SK-N-SH (cell line): ENCODE measurements around the gene SH3PXD2B. TPM values are rescaled to one million over a fixed set of nuclear protein-coding genes. Genes with fewer than 3 reads are reported as not detected.

ENCODE experiments used
- CTCF ChIA-PET: fragments of 300-600, 350-600 bp; formaldehyde crosslinking; extraction: SDS; loops from one replicate; lab custom pipeline; 2021; lab: Yijun Ruan, JAX
- POLR2A ChIA-PET: fragments of 350-600 bp; sonication (Branson Sonifier 250); formaldehyde crosslinking; extraction: SDS; loops from one replicate; lab custom pipeline; 2020; ENCODE audit warnings: antibody characterized with exemption, inconsistent platforms; lab: Yijun Ruan, JAX
- DNase-seq: peaks from one replicate; pipeline ENCODE4 v3.0.0; 2012
- H2AFZ ChIP-seq: fragments of 200-600 bp; sonication (generic); 2 replicates; pipeline ENCODE4 v1.8.1; 2016; ENCODE audit warnings: antibody characterized with exemption, mild to moderate bottlenecking, low read depth
- H3F3A ChIP-seq: fragments of 200-600 bp; sonication (generic); replicated peaks from 2 replicates; pipeline ENCODE3; 2016; ENCODE audit warnings: antibody characterized with exemption, mild to moderate bottlenecking; ENCODE audit not compliant: insufficient read depth
- H3K27ac ChIP-seq, 2 experiments: fragments of 200-500 bp in 1 of 2; fragments of 200-600 bp in 1 of 2; sonication (Bioruptor generic) in 1 of 2; sonication (generic), shearing (Covaris generic) in 1 of 2; 2 replicates each; pipeline versions ENCODE4 v1.5.1 to v1.6.1; 2014 to 2016; ENCODE audit warnings: low read depth in 2 of 2, inconsistent platforms in 1 of 2, low read length in 1 of 2, mild to moderate bottlenecking in 1 of 2, mixed read lengths in 1 of 2
- H3K27me3 ChIP-seq: fragments of 200-600 bp; sonication (generic), shearing (Covaris generic); 2 replicates; pipeline ENCODE4 v1.6.1; 2016; ENCODE audit warnings: mixed run types; ENCODE audit not compliant: insufficient read depth
- H3K36me3 ChIP-seq, 2 experiments: fragments of 200-500 bp in 1 of 2; fragments of 200-600 bp in 1 of 2; sonication (Bioruptor generic) in 1 of 2; sonication (generic) in 1 of 2; replicated peaks in 1 of 2; 2 replicates each; pipeline versions ENCODE3 to v1.5.1; 2014 to 2016; ENCODE audit warnings: low read length in 1 of 2, mild to moderate bottlenecking in 1 of 2; ENCODE audit not compliant: insufficient read depth in 2 of 2, control insufficient read depth in 1 of 2
- H3K4me1 ChIP-seq, 2 experiments: fragments of 200-500 bp in 1 of 2; fragments of 200-600 bp in 1 of 2; sonication (Bioruptor generic) in 1 of 2; sonication (generic), shearing (Covaris generic) in 1 of 2; 2 replicates each; pipeline versions ENCODE4 v1.5.1 to v1.6.1; 2014 to 2016; ENCODE audit warnings: low read depth in 1 of 2, low read length in 1 of 2, mixed run types in 1 of 2; ENCODE audit not compliant: insufficient read depth in 2 of 2, control insufficient read depth in 1 of 2
- H3K4me2 ChIP-seq: fragments of 200-600 bp; sonication (generic), shearing (Covaris generic); 2 replicates; pipeline ENCODE4 v1.6.1; 2017; ENCODE audit warnings: mixed run types
- H3K4me3 ChIP-seq, 2 experiments: fragments of 200-500 bp in 1 of 2; fragments of 200-600 bp in 1 of 2; sonication (Bioruptor generic) in 1 of 2; sonication (generic), shearing (Covaris generic) in 1 of 2; 2 replicates each; pipeline versions ENCODE4 v1.5.1 to v1.8.1; 2014 to 2016; ENCODE audit warnings: low read depth in 2 of 2, inconsistent platforms in 1 of 2, low read length in 1 of 2, mild to moderate bottlenecking in 1 of 2, mixed read lengths in 1 of 2, moderate library complexity in 1 of 2
- H3K79me2 ChIP-seq: fragments of 200-600 bp; sonication (generic); 2 replicates; pipeline ENCODE4 v1.8.1; 2017; ENCODE audit warnings: mild to moderate bottlenecking; ENCODE audit not compliant: insufficient read depth
- H3K9ac ChIP-seq: fragments of 200-600 bp; sonication (generic); 2 replicates; pipeline ENCODE4 v1.6.1; 2017; ENCODE audit warnings: mixed run types
- H3K9me2 ChIP-seq: fragments of 200-600 bp; sonication (generic); 2 replicates; pipeline ENCODE4 v1.6.1; 2017; ENCODE audit warnings: mixed run types
- H3K9me3 ChIP-seq: fragments of 200-600 bp; sonication (generic); 2 replicates; pipeline ENCODE4 v1.6.1; 2017; ENCODE audit warnings: mixed run types, mild to moderate bottlenecking, moderate library complexity
- H4K20me1 ChIP-seq: fragments of 200-600 bp; sonication (generic); 2 replicates; pipeline ENCODE4 v1.6.1; 2017; ENCODE audit warnings: mild to moderate bottlenecking, mixed run types; ENCODE audit not compliant: insufficient read depth
- CHD2 ChIP-seq: fragments of 150-350 bp; IDR thresholded peaks from 2 replicates; pipeline ENCODE4 v1.6.1; 2018; ENCODE audit warnings: low read length; ENCODE audit not compliant: partially characterized antibody
- ELF1 ChIP-seq: IDR thresholded peaks from 2 replicates; pipeline ENCODE4 v1.4.0; 2012
- EP300 ChIP-seq, 2 experiments: IDR thresholded peaks; 2 replicates each; pipeline versions ENCODE4 v1.4.0 to v1.6.1; 2012; ENCODE audit warnings: borderline replicate concordance in 1 of 2, low read depth in 1 of 2, low read length in 1 of 2
- EZH2phosphoT487 ChIP-seq: fragments of 200-600 bp; sonication (generic); IDR thresholded peaks from 2 replicates; pipeline ENCODE4 v1.6.1; 2017; ENCODE audit warnings: low read depth, mixed run types, mild to moderate bottlenecking, antibody characterized with exemption, moderate library complexity, borderline replicate concordance
- FOXJ3 ChIP-seq: sonication (generic); formaldehyde crosslinking; IDR thresholded peaks from 2 replicates; pipeline ENCODE4 v1.5.1; 2020; ENCODE audit warnings: mild to moderate bottlenecking, missing genetic modification reagents
- FOXM1 ChIP-seq: IDR thresholded peaks from 2 replicates; pipeline ENCODE4 v1.4.0; 2012; ENCODE audit warnings: low read depth, mild to moderate bottlenecking
- GABPA ChIP-seq: IDR thresholded peaks from 2 replicates; pipeline ENCODE4 v1.4.0; 2012; ENCODE audit warnings: low read depth, mild to moderate bottlenecking
- GATA2 ChIP-seq: sonication (generic); formaldehyde crosslinking; IDR thresholded peaks from 2 replicates; pipeline ENCODE4 v1.5.0; 2020; ENCODE audit warnings: mild to moderate bottlenecking, missing genetic modification reagents
- JUND ChIP-seq: IDR thresholded peaks from 2 replicates; pipeline ENCODE4 v1.4.0; 2012
- MAX ChIP-seq: IDR thresholded peaks from 2 replicates; pipeline ENCODE4 v1.4.0; 2012; ENCODE audit warnings: low read depth
- MXI1 ChIP-seq: IDR thresholded peaks from 2 replicates; pipeline ENCODE4 v1.6.1; 2012; ENCODE audit warnings: mild to moderate bottlenecking, low read depth, low read length, improper control_type of control experiment
- NFIC ChIP-seq: IDR thresholded peaks from 2 replicates; pipeline ENCODE4 v1.4.0; 2012; ENCODE audit warnings: borderline replicate concordance
- RAD21 ChIP-seq: IDR thresholded peaks from 2 replicates; pipeline ENCODE4 v1.6.1; 2012; ENCODE audit warnings: mild to moderate bottlenecking, low read length
- RCOR1 ChIP-seq: fragments of 150-350 bp; IDR thresholded peaks from 2 replicates; pipeline ENCODE4 v1.6.1; 2017; ENCODE audit warnings: antibody characterized with exemption, low read length
- REST ChIP-seq: IDR thresholded peaks from 2 replicates; pipeline ENCODE4 v1.6.1; 2012; ENCODE audit warnings: mild to moderate bottlenecking, low read depth, low read length, moderate library complexity
- SMC3 ChIP-seq: IDR thresholded peaks from 2 replicates; pipeline ENCODE4 v1.6.1; 2012; ENCODE audit warnings: low read depth, low read length, improper control_type of control experiment
- TEAD4 ChIP-seq: IDR thresholded peaks from 2 replicates; pipeline ENCODE4 v1.4.0; 2012; ENCODE audit warnings: mild to moderate bottlenecking, borderline replicate concordance; ENCODE audit not compliant: insufficient read depth
- USF2 ChIP-seq: fragments of 150-350 bp; IDR thresholded peaks from 2 replicates; pipeline ENCODE4 v1.6.1; 2017; ENCODE audit warnings: antibody characterized with exemption, low read length, low read depth, borderline replicate concordance
- YY1 ChIP-seq: IDR thresholded peaks from 2 replicates; pipeline ENCODE4 v1.4.0; 2012; ENCODE audit warnings: low read depth, mild to moderate bottlenecking
- WGBS: methylation state at CpG from one replicate; pipeline ENCODE4 v1.1.6; 2017; ENCODE audit warnings: low lambda C conversion rate; 5-methylcytosine and 5-hydroxymethylcytosine counted together
- polyA plus RNA-seq, 3 experiments: library from polyadenylated mRNA; depleted of rRNA; stranded (reverse); fragments of >200 nt; gene quantifications; 2 replicates each; pipeline ENCODE4 v1.2.3, GENCODE V29; 2012
- TF ChIP-seq, protein P1 (sequence below): IDR thresholded peaks from 2 replicates; pipeline ENCODE4; 2012
- TF ChIP-seq, protein P2 (sequence below): IDR thresholded peaks from 2 replicates; pipeline ENCODE4 v1.4.0; 2012; ENCODE audit warnings: low read depth, borderline replicate concordance

The SH3PXD2B gene
- polyA plus RNA-seq, 1 of the 3 experiments (the other 2 are of a cell fraction) = 15.0 TPM

- peaks cover 24% of the 10 kb centered on the region for H4K20me1 ChIP-seq
Observed at GRCh38 chr5:172404746-172405145, 49.6 kb downstream of the SH3PXD2B start.

GRCh38 chr5:172403817-172404216, 50.5 kb downstream of the SH3PXD2B start:
- H2AFZ ChIP-seq = no peak overlapping the region
- H4K20me1 ChIP-seq = peaks cover 24% of the 10 kb centered on the region
- peaks cover 8% of the 10 kb centered on the region for H3K79me2 ChIP-seq
- H3K9ac ChIP-seq = no peak overlapping the region
- POLR2A ChIA-PET = no interaction called here
- H3K36me3 ChIP-seq = peaks cover 32% of the 10 kb centered on the region in 2 experiments
- TF ChIP-seq USF2 = no peak
- TF ChIP-seq FOXJ3 (CRISPR knock-in tag) = no peak
- TF ChIP-seq MXI1 = no peak
- no peak for TF ChIP-seq MAX
- no peak for TF ChIP-seq RCOR1
- no peak for TF ChIP-seq CHD2
- TF ChIP-seq, protein P1, sequence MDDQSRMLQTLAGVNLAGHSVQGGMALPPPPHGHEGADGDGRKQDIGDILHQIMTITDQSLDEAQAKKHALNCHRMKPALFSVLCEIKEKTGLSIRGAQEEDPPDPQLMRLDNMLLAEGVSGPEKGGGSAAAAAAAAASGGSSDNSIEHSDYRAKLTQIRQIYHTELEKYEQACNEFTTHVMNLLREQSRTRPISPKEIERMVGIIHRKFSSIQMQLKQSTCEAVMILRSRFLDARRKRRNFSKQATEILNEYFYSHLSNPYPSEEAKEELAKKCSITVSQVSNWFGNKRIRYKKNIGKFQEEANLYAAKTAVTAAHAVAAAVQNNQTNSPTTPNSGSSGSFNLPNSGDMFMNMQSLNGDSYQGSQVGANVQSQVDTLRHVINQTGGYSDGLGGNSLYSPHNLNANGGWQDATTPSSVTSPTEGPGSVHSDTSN = no peak
- no peak for TF ChIP-seq REST
- TF ChIP-seq NFIC = no peak
- TF ChIP-seq EP300 (IDR thresholded peaks at IDR 0.05; ENCODE audit: borderline replicate concordance in 1 of 2, low read depth in 1 of 2, low read length in 1 of 2) = no peak
- no peak for TF ChIP-seq TEAD4
- TF ChIP-seq, protein P2, sequence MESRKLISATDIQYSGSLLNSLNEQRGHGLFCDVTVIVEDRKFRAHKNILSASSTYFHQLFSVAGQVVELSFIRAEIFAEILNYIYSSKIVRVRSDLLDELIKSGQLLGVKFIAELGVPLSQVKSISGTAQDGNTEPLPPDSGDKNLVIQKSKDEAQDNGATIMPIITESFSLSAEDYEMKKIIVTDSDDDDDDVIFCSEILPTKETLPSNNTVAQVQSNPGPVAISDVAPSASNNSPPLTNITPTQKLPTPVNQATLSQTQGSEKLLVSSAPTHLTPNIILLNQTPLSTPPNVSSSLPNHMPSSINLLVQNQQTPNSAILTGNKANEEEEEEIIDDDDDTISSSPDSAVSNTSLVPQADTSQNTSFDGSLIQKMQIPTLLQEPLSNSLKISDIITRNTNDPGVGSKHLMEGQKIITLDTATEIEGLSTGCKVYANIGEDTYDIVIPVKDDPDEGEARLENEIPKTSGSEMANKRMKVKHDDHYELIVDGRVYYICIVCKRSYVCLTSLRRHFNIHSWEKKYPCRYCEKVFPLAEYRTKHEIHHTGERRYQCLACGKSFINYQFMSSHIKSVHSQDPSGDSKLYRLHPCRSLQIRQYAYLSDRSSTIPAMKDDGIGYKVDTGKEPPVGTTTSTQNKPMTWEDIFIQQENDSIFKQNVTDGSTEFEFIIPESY = no peak
- no peak for TF ChIP-seq SMC3
- TF ChIP-seq JUND = no peak
- TF ChIP-seq ELF1 = no peak
- TF ChIP-seq GATA2 = no peak
- TF ChIP-seq GABPA = no peak
- no peak overlapping the region for H3K27ac ChIP-seq
- 98% methylated on average over 5 of the region's 7 CpGs for WGBS
- H3K4me3 ChIP-seq = no peak overlapping the region
- H3K9me3 ChIP-seq = no peaks in the 10 kb centered on the region
- no peaks in the 10 kb centered on the region for H3K9me2 ChIP-seq
- no peaks in the 10 kb centered on the region for H3K27me3 ChIP-seq
- CTCF ChIA-PET = interaction anchor here (0.7 to 2.0 kb wide), 4 partner anchors 10 to 47 kb away, joined by 3 to 5 read pairs (median 4); no protein-coding TSS in a partner anchor
- DNase-seq = no peak
- H3F3A ChIP-seq = peaks cover 3% of the 10 kb centered on the region
- no peak overlapping the region for H3K4me2 ChIP-seq
- peaks cover 3 to 11% of the 10 kb centered on the region in 2 experiments; a peak in 1 of 4 replicates for H3K4me1 ChIP-seq

More at GRCh38 chr5:172404746-172405145, 49.6 kb downstream of the SH3PXD2B start:
- no peak overlapping the region for H3K4me2 ChIP-seq
- H2AFZ ChIP-seq = no peak overlapping the region
- ChIA-PET CTCF (interaction anchor here (1.1 to 2.0 kb wide), 2 partner anchors 33 to 45 kb away, joined by 3 to 4 read pairs; no protein-coding TSS in a partner anchor), POLR2A (no interaction called here)
- peaks cover 17% of the 10 kb centered on the region for H3K79me2 ChIP-seq
- no peak for DNase-seq
- no peaks in the 10 kb centered on the region for H3K27me3 ChIP-seq
- H3K9ac ChIP-seq = no peak overlapping the region
- peaks cover 3 to 11% of the 10 kb centered on the region in 2 experiments; a peak in 1 of 4 replicates for H3K4me1 ChIP-seq
- WGBS = 87% methylated on average over 3 of the region's 4 CpGs
- no peak overlapping the region for H3K4me3 ChIP-seq
- no peaks in the 10 kb centered on the region for H3K9me3 ChIP-seq
- no peaks in the 10 kb centered on the region for H3K9me2 ChIP-seq
- TF ChIP-seq EZH2phosphoT487 (no peak), YY1 (no peak), GABPA (no peak), FOXM1 (no peak), RAD21 (no peak)
- H3K36me3 ChIP-seq = peaks cover 28 to 32% of the 10 kb centered on the region in 2 experiments
- no peak overlapping the region for H3K27ac ChIP-seq
- peaks cover 3% of the 10 kb centered on the region for H3F3A ChIP-seq
